Peyer's patch (tissue), 4 donors: ENCODE measurements around the gene MRPL51. TPM values are rescaled to one million over a fixed set of nuclear protein-coding genes. Genes with fewer than 3 reads are reported as not detected.

Experiments
- DNase-seq, 3 donors: peaks; one replicate each; pipeline ENCODE4 v3.0.0-alpha.2; 2017 to 2019
- H3K27ac ChIP-seq, 4 donors: fragments of 200-600 bp; sonication (generic); one replicate each; pipeline ENCODE4 v1.5.1; 2016 to 2019
- H3K27me3 ChIP-seq, 2 donors: fragments of 200-600 bp; sonication (generic); one replicate each; pipeline ENCODE4 v1.5.1; 2019
- H3K36me3 ChIP-seq, 3 donors: fragments of 200-600 bp; sonication (generic); one replicate each; pipeline ENCODE4 v1.5.1; 2016 to 2019
- H3K4me1 ChIP-seq, 4 donors: fragments of 200-600 bp; sonication (generic); one replicate each; pipeline ENCODE4 v1.5.1; 2016 to 2019
- H3K4me3 ChIP-seq, 4 donors: fragments of 200-600 bp; sonication (generic); 1 replicate in 3 of 4; 2 replicates in 1 of 4; pipeline ENCODE4 v1.5.1; 2016 to 2019; ENCODE audit warnings: mild to moderate bottlenecking in 1 of 4
- H3K9me3 ChIP-seq, 4 donors: fragments of 200-600 bp; sonication (generic); one replicate each; pipeline ENCODE4 v1.5.1; 2016 to 2019; ENCODE audit warnings: mild to moderate bottlenecking in 1 of 4
- CTCF ChIP-seq, 6 experiments: fragments of 450-650 bp in 4 of 6; fragments of 200-600 bp in 2 of 6; sonication (generic) in 1 of 6; IDR thresholded peaks; one replicate each; pipeline ENCODE4 v1.5.1; 2017 to 2019; ENCODE audit warnings: antibody characterized with exemption in 6 of 6, mild to moderate bottlenecking in 3 of 6, moderate library complexity in 1 of 6
- POLR2A ChIP-seq, 2 donors: fragments of 450-650 bp; IDR thresholded peaks; one replicate each; pipeline ENCODE4 v1.5.1; 2017; ENCODE audit warnings: antibody characterized with exemption in 2 of 2, mild to moderate bottlenecking in 2 of 2, moderate library complexity in 2 of 2
- total RNA-seq, 4 donors: library from RNA; depleted of rRNA; stranded (reverse); fragments of >200 nt; gene quantifications; one replicate each; pipeline ENCODE4 v1.1.0, GENCODE V29; 2016

The MRPL51 gene
- total RNA-seq, 4 donors from 2014 or later, result 23.5 to 71.8 (median 61.6) TPM

DNA sequence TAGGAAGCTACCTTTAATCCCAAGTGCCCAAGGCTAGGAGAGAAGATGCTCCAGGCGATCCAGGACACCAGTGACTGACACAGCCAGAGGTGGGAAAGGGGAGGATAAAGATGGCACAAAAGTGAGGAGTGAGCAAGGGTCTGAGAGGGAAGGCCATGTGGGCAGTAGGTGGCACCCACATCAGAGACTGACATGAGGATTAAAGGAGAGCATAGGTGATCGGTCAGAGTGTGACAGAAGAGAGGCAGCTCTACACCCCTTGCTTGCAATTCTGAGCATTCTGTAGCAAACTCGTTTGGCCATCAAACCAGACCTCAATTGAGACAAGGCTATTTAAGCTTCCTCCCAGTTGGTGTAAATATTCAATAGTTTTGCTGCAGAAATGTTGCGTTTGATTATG, 49.0 kb downstream of the MRPL51 start:
- Histone ChIP-seq H3K36me3 (peaks cover 0 to 26% (median 0%) of the 10 kb centered on the region in 3 donors), H3K9me3 (no peaks in the 10 kb centered on the region), H3K4me3 (peak overlapping the region in 1 of 4 donors; percentile 47), H3K27ac (peak overlapping the region in 3 of 4 donors; percentile 10 to 92 (median 69)), H3K4me1 (peaks cover 0 to 2% (median 0%) of the 10 kb centered on the region in 4 donors), H3K27me3 (no peaks in the 10 kb centered on the region)
- TF ChIP-seq CTCF (IDR thresholded peaks at IDR 0.05), result no peak
- no peak for TF ChIP-seq POLR2A (IDR thresholded peaks at IDR 0.05)
- peak in 1 of 3 donors; percentile 28 for DNase-seq

- DNase-seq, result peak in 2 of 3 donors; percentile 69 to 73
- no peaks in the 10 kb centered on the region for H3K27me3 ChIP-seq
- H3K36me3 ChIP-seq, result peaks cover 0 to 26% (median 0%) of the 10 kb centered on the region in 3 donors
- H3K27ac ChIP-seq, result peak overlapping the region in 3 of 4 donors; percentile 10 to 92 (median 69)
- no peak overlapping the region for H3K4me3 ChIP-seq
- H3K9me3 ChIP-seq, result no peaks in the 10 kb centered on the region
- TF ChIP-seq POLR2A (IDR thresholded peaks at IDR 0.05), result no peak
- no peak for TF ChIP-seq CTCF (IDR thresholded peaks at IDR 0.05)
- peaks cover 0 to 2% (median 0%) of the 10 kb centered on the region in 4 donors for H3K4me1 ChIP-seq
Measured at GRCh38 chr12:6443361-6443983, 49.6 kb downstream of the MRPL51 start.

- H3K9me3 ChIP-seq, result no peaks in the 10 kb centered on the region
- H3K4me3 ChIP-seq, result no peak overlapping the region
- peaks cover 0 to 2% (median 0%) of the 10 kb centered on the region in 4 donors for H3K4me1 ChIP-seq
- H3K27me3 ChIP-seq, result no peaks in the 10 kb centered on the region
- H3K36me3 ChIP-seq, result peaks cover 0 to 23% (median 0%) of the 10 kb centered on the region in 3 donors
- TF ChIP-seq POLR2A (IDR thresholded peaks at IDR 0.05) (no peak), CTCF (IDR thresholded peaks at IDR 0.05) (no peak)
- peak in 1 of 3 donors; percentile 38 for DNase-seq
- H3K27ac ChIP-seq, result peak overlapping the region in 2 of 4 donors; percentile 69 to 92
Measured at GRCh38 chr12:6442836-6443235, 50.2 kb downstream of the MRPL51 start.

Other genes starting within 250 kb of the MRPL51 start
- 100 to 1,000 TPM; 145 to 543 (median 176) TPM for gene PLEKHG6, start 182.6 kb downstream of the MRPL51 start, total RNA-seq
- gene TNFRSF1A, start 151.2 kb downstream of the MRPL51 start, total RNA-seq, result 100 to 1,000 TPM in 3 of 4 donors, 10 to 100 TPM in 1; 90.8 to 547 (median 393) TPM
- gene SCNN1A, start 117.7 kb downstream of the MRPL51 start, total RNA-seq, result 100 to 1,000 TPM in 3 of 4 donors, 10 to 100 TPM in 1; 93.3 to 275 (median 143) TPM
- 100 to 1,000 TPM; 113 to 313 (median 294) TPM for gene LTBR, start 109.1 kb downstream of the MRPL51 start, total RNA-seq
- 10 to 100 TPM in 1 of 4 donors, 1 to 10 TPM in 3; 1.0 to 20.6 (median 2.3) TPM for gene CD27, start 48.3 kb downstream of the MRPL51 start, total RNA-seq
- gene TAPBPL, start 41.2 kb downstream of the MRPL51 start, total RNA-seq, result 100 to 1,000 TPM in 2 of 4 donors, 10 to 100 TPM in 2; 44.6 to 124 (median 95.5) TPM
- gene VAMP1, start 22.6 kb downstream of the MRPL51 start, total RNA-seq, result 10 to 100 TPM in 2 of 4 donors, 1 to 10 TPM in 2; 5.3 to 17.4 (median 9.3) TPM
- gene NCAPD2, start 840 bp upstream of the MRPL51 start, total RNA-seq, result 10 to 100 TPM; 26.1 to 86.6 (median 32.7) TPM
- 1,000 to 10,000 TPM; 1,939 to 3,624 (median 2,830) TPM for gene GAPDH, start 41.3 kb upstream of the MRPL51 start, total RNA-seq
- 10 to 100 TPM in 2 of 4 donors, 1 to 10 TPM in 2; 7.8 to 50.3 (median 9.5) TPM for gene IFFO1, start 62.8 kb upstream of the MRPL51 start, total RNA-seq
- 100 to 1,000 TPM in 1 of 4 donors, 10 to 100 TPM in 3; 21.4 to 135 (median 43.6) TPM for gene NOP2, start 75.0 kb upstream of the MRPL51 start, total RNA-seq
- 100 to 1,000 TPM; 129 to 209 (median 167) TPM for gene CHD4, start 114.1 kb upstream of the MRPL51 start, total RNA-seq
- gene LPAR5, start 142.7 kb upstream of the MRPL51 start, total RNA-seq, result 10 to 100 TPM; 18.7 to 36.2 (median 25.3) TPM
- 10 to 100 TPM in 2 of 4 donors, 1 to 10 TPM in 2; 5.1 to 12.1 (median 10.3) TPM for gene ACRBP, start 154.2 kb upstream of the MRPL51 start, total RNA-seq
- 100 to 1,000 TPM in 1 of 4 donors, 10 to 100 TPM in 3; 32.6 to 109 (median 45.4) TPM for gene ING4, start 169.9 kb upstream of the MRPL51 start, total RNA-seq
- 10 to 100 TPM; 35.6 to 96.6 (median 80.2) TPM for gene ZNF384, start 196.1 kb upstream of the MRPL51 start, total RNA-seq
- not detected for gene PIANP, start 207.6 kb upstream of the MRPL51 start, total RNA-seq
- gene COPS7A, start 230.8 kb upstream of the MRPL51 start, total RNA-seq, result 10 to 100 TPM; 38.4 to 72.6 (median 51.8) TPM